Stimulated activated naive CD4-positive, alpha-beta T cell treated with Interleukin-2 at 50 U/mL for 16 hours (primary cell): ENCODE data around the gene UBE2H.
"Not testable (repeated sequence)": the region's sequence is repeated elsewhere in the genome, so short reads cannot be mapped to it uniquely, and the experiment has no call there.

Source experiments
- DNase-seq: peaks from one replicate; lab custom pipeline; 2025; lab: John Stamatoyannopoulos, UW

Gene UBE2H

GRCh38 chr7:129843978-129844840, 108.6 kb downstream of the UBE2H start:
- no peak for DNase-seq

- DNase-seq = no peak
Observed at GRCh38 chr7:129843365-129843898, 109.3 kb downstream of the UBE2H start.

GRCh38 chr7:129841465-129841864, 111.3 kb downstream of the UBE2H start:
- DNase-seq = no peak

DNA sequence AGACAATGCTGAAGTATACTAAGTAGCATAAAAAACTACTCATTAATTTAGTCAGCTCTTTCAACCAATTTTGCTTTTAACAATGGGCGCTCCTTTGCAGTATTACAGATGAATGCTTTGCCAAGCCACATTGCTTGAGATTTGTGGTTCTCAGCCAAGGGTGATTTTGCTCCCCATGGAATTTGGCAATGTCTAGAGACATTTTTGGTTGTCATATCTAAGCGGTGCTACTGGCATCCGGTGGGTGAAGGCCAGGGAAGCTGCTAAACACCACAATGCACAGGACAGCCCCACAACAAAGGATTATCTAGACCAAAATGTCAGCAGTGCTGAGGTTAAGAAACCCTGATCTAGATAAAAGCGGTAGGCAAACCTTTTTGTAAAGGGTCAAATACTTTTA, 112.0 kb downstream of the UBE2H start:
- no peak for DNase-seq

DNA sequence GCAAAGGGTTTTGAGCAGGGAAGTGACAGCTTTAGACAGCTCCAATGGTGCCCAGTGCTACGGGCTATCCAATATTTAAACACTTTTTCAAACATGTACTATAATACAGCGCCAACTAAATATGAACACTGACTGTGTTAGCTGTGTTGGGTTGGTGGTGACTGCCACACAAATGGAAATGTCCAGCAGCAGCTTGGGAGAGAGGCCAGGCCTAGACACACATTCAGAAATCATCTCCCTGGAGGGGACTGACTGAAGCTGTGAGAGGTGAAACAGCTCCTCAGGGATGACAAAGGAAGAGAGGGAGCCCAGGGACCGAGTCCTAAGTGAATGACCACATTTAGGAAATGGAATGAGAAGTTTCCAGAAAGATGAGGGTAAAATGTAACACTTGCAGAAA, 115.8 kb downstream of the UBE2H start:
- DNase-seq = no peak

DNA sequence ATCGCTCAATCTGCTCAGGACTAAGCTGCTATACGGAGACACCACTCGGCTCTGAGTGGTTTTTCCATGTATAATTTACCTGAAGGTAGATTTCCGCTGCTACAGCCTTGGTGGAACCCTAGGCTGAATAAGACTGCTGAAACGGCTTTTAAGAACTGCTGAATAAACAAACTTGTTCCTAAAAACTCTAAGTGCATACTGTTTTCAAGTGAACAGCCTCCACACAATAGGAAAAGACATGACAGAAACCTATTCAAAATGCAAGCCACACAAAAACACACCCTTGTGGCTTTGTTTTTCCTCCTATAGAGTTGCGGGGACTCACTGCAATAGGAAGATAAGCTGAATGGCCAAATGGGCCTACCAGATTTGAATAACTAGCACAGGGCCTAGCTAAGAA, 117.2 kb downstream of the UBE2H start:
- no peak for DNase-seq

DNA sequence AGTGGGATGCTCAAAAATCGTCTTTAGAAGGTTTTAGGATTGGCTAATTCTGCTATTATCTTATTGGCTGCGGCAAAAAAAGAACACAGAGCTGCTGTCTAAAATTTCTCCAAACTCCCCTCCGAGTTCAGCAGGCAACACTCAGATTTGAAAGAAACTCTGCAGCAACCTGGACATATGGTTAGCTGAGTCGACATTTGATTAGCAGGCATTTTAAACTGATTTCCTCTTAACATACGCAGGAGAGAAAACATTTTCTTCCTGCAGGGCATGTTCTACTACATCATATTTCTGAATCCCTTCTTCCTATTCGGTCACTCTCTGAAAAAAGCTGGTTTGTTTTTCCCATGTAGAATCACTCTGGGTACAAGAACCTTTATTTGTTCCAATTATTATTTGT, 119.4 kb downstream of the UBE2H start:
- DNase-seq = not testable (repeated sequence)

GRCh38 chr7:129832701-129833227, 120.0 kb downstream of the UBE2H start:
- DNase-seq = no peak

GRCh38 chr7:129832282-129832681, 120.5 kb downstream of the UBE2H start:
- DNase-seq = no peak

GRCh38 chr7:129831424-129832058, 121.2 kb downstream of the UBE2H start:
- no peak for DNase-seq

- DNase-seq = no peak
Observed at GRCh38 chr7:129830949-129831348, 121.8 kb downstream of the UBE2H start.

DNA sequence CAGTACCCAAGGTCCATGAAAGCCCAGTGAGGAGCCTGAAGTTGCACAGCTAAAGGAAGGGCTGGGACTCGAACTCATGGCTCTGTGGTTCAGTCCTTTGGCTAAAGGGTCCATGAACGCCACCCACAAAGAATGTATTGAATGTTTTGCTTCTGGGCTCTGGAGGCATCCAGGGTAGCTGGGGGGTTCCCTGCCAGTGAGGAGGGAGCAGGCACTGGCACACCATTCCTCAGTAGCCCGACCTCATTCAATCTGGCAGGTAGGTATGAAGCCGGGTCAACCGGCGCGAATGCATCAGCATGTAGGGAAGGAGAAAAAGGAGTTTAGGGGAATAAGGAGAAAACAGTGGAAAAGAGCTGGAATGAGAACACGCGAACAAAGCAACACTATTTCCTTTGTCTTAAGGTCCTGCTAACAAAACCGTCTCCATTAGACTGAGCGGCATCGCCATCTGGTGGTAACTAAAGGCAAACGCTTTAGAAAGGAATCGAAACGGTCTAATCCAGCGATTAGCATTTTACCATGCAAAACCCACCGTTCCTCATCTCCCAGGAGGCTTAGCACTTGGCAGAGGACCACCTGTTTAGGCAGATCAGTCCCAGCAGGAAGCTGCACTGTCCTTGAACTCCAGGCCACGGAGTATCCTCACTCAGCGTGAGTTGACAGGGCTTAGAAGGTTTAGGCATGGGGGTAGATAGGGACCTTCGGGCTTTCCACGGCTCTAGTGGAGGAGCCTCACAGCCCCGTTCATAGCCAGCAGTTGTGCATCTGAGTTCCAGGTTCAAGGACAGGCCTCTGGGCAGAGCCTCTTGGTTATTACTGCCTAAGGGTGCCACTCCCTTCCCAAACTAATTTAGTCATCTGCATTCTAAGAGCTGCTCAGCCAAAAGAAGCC, 122.8 kb downstream of the UBE2H start:
- DNase-seq = peak; percentile 37

GRCh38 chr7:129828989-129829736, 123.6 kb downstream of the UBE2H start:
- no peak for DNase-seq

- DNase-seq = no peak
Observed at GRCh38 chr7:129828078-129828762, 124.5 kb downstream of the UBE2H start.

DNA sequence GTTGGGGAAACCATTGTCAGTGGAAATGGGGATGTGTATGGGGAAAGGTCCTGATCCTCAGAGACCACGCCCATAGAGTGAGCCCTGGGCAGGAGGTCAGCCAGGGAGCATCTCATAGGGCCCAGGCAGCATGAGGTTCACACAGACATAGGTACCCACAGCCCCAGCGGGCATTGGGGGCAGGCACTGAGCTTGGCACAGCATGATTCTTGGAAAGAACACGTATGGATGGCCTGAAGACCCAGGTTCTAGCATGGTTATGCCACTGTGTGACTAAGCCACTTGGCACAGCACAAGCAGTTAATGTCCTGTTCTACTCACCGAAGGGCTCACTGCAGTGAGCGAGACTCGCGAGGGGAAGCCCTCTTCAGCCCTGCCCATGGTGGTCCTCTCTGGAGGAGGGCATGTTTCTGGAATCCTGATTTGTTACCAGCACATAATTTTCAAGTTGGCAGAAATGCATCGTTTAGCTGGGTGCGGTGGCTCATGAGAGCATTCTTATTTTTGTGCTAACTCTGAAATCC, 125.2 kb downstream of the UBE2H start:
- no peak for DNase-seq

- DNase-seq = not testable (repeated sequence)
Observed at GRCh38 chr7:129826895-129827294, 125.9 kb downstream of the UBE2H start.

DNA sequence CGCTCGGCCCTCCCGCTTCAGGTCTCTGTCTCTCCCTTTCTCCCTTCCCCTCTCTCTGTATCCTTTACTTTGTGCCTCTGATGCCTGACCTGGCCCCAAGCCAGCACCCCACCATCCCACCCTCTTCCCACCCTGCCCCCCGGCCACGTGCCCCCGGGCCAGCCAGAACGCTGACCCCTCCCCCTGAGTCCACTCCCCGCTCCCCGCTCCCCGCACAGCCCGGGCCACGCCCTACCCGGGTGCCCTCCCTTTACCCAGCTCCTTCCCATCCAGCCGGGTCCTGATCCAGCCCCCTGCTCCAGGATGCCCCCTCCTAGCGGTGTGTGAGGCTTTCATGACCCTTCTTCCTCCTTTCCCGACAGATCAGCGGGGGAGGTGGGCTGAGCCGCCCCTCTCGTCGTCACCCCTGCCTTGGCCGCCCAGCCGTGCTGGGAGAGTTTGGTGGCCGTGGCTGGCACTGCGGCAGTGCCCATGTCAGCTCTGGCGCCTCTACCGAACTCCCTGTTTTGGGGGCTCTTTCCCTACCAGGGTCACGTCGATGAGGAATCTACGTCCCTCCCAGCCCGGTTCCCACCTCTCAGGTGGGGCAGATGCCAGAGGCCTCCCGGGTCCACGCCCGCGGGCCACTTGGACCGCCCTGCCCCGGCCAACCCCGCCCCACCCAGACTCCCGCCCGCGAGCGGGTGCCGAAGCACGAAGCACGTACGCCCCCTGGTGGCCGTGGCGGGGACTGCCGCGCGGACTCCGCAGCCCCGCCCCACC, 127.4 kb downstream of the UBE2H start:
- peak; percentile 86 for DNase-seq

GRCh38 chr7:129824291-129825208, 128.2 kb downstream of the UBE2H start:
- DNase-seq = no peak
